HG02610 (cell line): ENCODE data around the gene CCDC142.
"Not testable (repeated sequence)": the region's sequence is repeated elsewhere in the genome, so short reads cannot be mapped to it uniquely, and the experiment has no call there.

Source experiments
- ATAC-seq: cut with Tn5 transposase; IDR thresholded peaks from one replicate; pipeline ENCODE4 v1.9.1; 2021; ENCODE audit warnings: mild to moderate bottlenecking, moderate library complexity; ENCODE audit not compliant: unreplicated experiment

The CCDC142 gene

GRCh38 chr2:74499940-74500577, 17.3 kb upstream of the CCDC142 start:
- no peak for ATAC-seq

- ATAC-seq = no peak
Measured at GRCh38 chr2:74499267-74499939, 16.6 kb upstream of the CCDC142 start, which contains the start of gene LBX2. Gene LBX2 (minus strand): TSS chr2:74499603. CDS start chr2:74499537, 66 bp downstream.

- ATAC-seq = no peak
Measured at GRCh38 chr2:74498500-74499266, 15.9 kb upstream of the CCDC142 start.

GRCh38 chr2:74497777-74498499, 15.1 kb upstream of the CCDC142 start:
- no peak for ATAC-seq

- ATAC-seq = no peak
Measured at GRCh38 chr2:74496997-74497776, 14.4 kb upstream of the CCDC142 start.

GRCh38 chr2:74495440-74495839, 12.6 kb upstream of the CCDC142 start:
- no peak for ATAC-seq

- no peak for ATAC-seq
Measured at GRCh38 chr2:74493546-74493945, 10.7 kb upstream of the CCDC142 start.

GRCh38 chr2:74491648-74492544, 9.1 kb upstream of the CCDC142 start:
- no peak for ATAC-seq

- no peak for ATAC-seq
Measured at GRCh38 chr2:74489906-74490305, 7.1 kb upstream of the CCDC142 start.

GRCh38 chr2:74488643-74489481, 6.1 kb upstream of the CCDC142 start:
- ATAC-seq = no peak

- ATAC-seq = no peak
Measured at GRCh38 chr2:74486141-74486540, 3.3 kb upstream of the CCDC142 start.

GRCh38 chr2:74483675-74484164, 922 bp upstream of the CCDC142 start:
- ATAC-seq = not testable (repeated sequence)

GRCh38 chr2:74481961-74482800, 617 bp downstream of the CCDC142 start:
- ATAC-seq = peak; percentile 34

- ATAC-seq = no peak
Measured at GRCh38 chr2:74481431-74481830, 1.4 kb downstream of the CCDC142 start.

GRCh38 chr2:74474899-74475298, 7.9 kb downstream of the CCDC142 start:
- ATAC-seq = no peak

GRCh38 chr2:74474481-74474880, 8.3 kb downstream of the CCDC142 start:
- ATAC-seq = no peak

GRCh38 chr2:74472945-74473258, 9.9 kb downstream of the CCDC142 start:
- no peak for ATAC-seq
